Activated T-helper 2 cell treated with anti-CD3 and anti-CD28 coated beads, Interferon-gamma antibody, Interleukin-2, Interleukin-4, amounts not matched to agents 10 μg/mL and 5 μg/mL and 100 μg/mL, durations not matched to agents 14 hours and 24 hours and 36 hours (primary cell): ENCODE results near the gene KIAA1217. TPM values are rescaled to one million over a fixed set of nuclear protein-coding genes. Genes with fewer than 3 reads are reported as not detected.
"Not testable (repeated sequence)": the region's sequence is repeated elsewhere in the genome, so short reads cannot be mapped to it uniquely, and the experiment has no call there.

Experiments used
- DNase-seq: peaks from one replicate; pipeline ENCODE4 v3.0.0; 2021; ENCODE audit warnings: low spot score
- H3K27ac Mint-ChIP-seq: one replicate; pipeline ENCODE4 v1.8.0; 2021; ENCODE audit warnings: mixed read lengths
- H3K27me3 Mint-ChIP-seq: one replicate; pipeline ENCODE4 v1.8.0; 2021; ENCODE audit warnings: low read depth, mixed read lengths
- H3K36me3 Mint-ChIP-seq: one replicate; pipeline ENCODE4 v1.8.0; 2021; ENCODE audit warnings: low read depth, mixed read lengths
- H3K4me1 Mint-ChIP-seq: one replicate; pipeline ENCODE4 v1.8.0; 2021; ENCODE audit warnings: low read depth, mixed read lengths
- H3K4me3 Mint-ChIP-seq: one replicate; pipeline ENCODE4 v1.8.0; 2021; ENCODE audit warnings: low read depth, mild to moderate bottlenecking, moderate library complexity, mixed read lengths
- H3K9me3 Mint-ChIP-seq: one replicate; pipeline ENCODE4 v1.8.0; 2021; ENCODE audit warnings: mixed read lengths
- intact Hi-C: fragments of 100-400 bp; cut with micrococcal nuclease; formaldehyde crosslinking; loops from one replicate; pipeline ENCODE4 v1.15.1; 2023
- total RNA-seq: library from RNA; stranded (reverse); gene quantifications from 2 replicates; pipeline ENCODE4 v1.2.3, GENCODE V29; 2022

KIAA1217 gene
- total RNA-seq, 1 donor from 2014 or later: 0.62 TPM

DNA sequence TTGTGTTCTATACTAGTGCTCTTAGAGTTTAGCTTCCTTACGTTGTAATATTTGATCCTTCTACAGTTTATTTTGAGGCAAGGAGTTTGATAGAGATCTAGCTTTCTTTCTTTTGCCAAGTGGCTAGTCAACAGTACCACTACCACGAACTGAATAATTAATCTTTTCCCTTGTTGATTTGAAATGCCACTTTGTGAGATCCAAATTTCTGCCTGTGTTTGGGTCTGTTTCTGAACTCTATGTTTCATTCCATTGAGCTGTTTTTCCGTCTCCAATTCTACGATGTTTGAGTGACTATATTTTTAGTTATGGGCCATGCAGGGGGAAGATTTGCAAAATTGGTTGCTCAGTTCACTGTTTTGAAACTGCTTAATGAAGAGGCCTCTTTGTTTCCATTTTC, 134.7 kb downstream of the KIAA1217 start:
- H3K36me3 Mint-ChIP-seq: no peaks in the 10 kb centered on the region
- peaks cover 4% of the 10 kb centered on the region for H3K27me3 Mint-ChIP-seq
- no peak for DNase-seq
- H3K4me1 Mint-ChIP-seq: no peaks in the 10 kb centered on the region
- intact Hi-C loops: no loop called here
- no peak overlapping the region for H3K27ac Mint-ChIP-seq
- H3K4me3 Mint-ChIP-seq: no peak overlapping the region
- H3K9me3 Mint-ChIP-seq: no peaks in the 10 kb centered on the region

DNA sequence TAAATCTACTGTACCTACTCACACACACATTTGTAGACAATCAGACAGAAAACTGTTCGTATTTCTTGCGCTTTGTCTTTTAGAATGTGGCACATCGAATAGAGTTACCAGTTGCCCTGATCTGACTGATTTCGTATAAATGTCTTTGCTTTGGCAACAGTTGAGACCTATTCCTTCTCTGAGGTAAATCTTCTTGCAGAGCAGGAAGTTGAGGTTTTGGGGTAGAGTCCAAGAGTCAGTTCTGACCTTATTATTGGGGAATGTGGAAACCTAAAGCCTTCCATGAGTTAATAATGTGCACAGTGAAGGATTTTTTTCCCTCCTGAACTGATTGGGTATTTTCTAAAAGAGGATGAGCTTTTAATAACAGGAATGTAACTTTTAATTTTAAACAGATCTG, 135.3 kb downstream of the KIAA1217 start:
- no peaks in the 10 kb centered on the region for H3K36me3 Mint-ChIP-seq
- peaks cover 4% of the 10 kb centered on the region for H3K27me3 Mint-ChIP-seq
- intact Hi-C loops: no loop called here
- H3K4me1 Mint-ChIP-seq: no peaks in the 10 kb centered on the region
- no peak overlapping the region for H3K4me3 Mint-ChIP-seq
- no peaks in the 10 kb centered on the region for H3K9me3 Mint-ChIP-seq
- no peak overlapping the region for H3K27ac Mint-ChIP-seq
- no peak for DNase-seq

DNA sequence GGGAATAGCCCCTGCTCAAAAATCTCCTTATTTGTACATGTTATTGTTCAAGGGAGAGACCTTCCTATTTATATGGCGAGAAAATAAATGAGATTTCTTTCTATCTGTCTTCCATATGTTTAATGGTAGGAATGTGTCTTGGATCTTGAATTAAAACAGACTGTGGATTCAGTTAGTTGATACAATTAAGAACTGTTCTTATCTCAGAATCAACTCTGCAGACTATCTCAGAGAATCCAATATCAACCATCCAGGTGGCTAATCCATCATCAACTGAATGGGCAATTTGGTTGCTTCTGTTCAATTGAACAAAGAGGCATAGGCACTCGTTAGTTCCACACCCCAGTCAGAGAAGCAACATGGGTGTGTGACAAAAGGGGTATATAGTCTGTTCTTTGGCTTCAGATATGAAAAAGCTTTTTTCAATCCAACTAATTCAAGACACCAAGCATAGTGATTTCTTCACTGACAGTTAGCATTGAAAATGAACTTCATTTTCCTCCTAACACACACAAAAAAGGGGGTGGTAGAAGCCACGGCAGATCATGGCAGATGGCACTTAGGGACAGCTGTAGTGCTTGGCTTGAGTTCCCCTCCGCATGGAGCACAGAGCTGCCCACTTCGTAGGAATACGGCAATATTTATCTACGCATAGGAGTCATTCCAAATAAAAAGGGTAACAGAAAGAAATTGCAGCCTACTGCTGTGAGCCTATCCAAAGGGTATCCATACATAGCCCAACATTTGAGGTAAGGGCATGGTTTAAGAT, 135.9 kb downstream of the KIAA1217 start:
- no peak for DNase-seq
- Mint-ChIP-seq H3K9me3 (no peaks in the 10 kb centered on the region), H3K4me1 (no peaks in the 10 kb centered on the region), H3K4me3 (no peak overlapping the region), H3K36me3 (no peaks in the 10 kb centered on the region), H3K27me3 (peaks cover 6% of the 10 kb centered on the region), H3K27ac (no peak overlapping the region)
- intact Hi-C loops: no loop called here

DNA sequence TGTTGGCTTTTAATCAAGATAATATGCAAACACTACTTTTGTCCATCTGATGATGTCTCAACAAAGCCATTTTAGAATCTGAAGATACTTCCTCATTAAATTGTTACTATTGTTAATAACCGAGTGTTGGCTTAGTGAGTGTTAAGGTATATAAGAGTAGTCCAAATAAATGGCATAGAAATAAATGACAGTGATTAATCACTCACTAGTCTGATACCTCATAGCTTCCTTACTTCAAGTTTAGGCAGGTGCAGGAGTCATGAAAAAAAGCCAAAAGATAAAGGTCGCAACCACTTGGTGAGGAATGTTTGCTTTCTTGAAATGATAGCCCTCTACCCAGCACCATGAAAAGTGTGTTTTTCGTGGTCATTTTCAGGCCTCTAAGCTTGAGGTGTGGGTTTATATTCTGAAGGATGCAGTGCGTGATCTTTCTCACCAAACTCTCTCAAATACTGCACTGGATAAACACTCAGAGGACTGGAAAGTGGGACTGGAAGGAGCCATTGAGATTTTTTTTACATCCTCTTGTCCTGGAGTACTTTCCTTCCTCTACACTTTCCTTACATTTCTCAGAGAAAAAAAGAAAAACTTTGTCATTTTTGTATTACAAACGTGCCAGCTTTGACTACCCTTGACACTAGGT, 138.1 kb downstream of the KIAA1217 start:
- DNase-seq: no peak
- H3K36me3 Mint-ChIP-seq: no peaks in the 10 kb centered on the region
- H3K27ac Mint-ChIP-seq: no peak overlapping the region
- peaks cover 6% of the 10 kb centered on the region for H3K27me3 Mint-ChIP-seq
- H3K4me3 Mint-ChIP-seq: no peak overlapping the region
- H3K4me1 Mint-ChIP-seq: no peaks in the 10 kb centered on the region
- intact Hi-C loops: no loop called here
- no peaks in the 10 kb centered on the region for H3K9me3 Mint-ChIP-seq

DNA sequence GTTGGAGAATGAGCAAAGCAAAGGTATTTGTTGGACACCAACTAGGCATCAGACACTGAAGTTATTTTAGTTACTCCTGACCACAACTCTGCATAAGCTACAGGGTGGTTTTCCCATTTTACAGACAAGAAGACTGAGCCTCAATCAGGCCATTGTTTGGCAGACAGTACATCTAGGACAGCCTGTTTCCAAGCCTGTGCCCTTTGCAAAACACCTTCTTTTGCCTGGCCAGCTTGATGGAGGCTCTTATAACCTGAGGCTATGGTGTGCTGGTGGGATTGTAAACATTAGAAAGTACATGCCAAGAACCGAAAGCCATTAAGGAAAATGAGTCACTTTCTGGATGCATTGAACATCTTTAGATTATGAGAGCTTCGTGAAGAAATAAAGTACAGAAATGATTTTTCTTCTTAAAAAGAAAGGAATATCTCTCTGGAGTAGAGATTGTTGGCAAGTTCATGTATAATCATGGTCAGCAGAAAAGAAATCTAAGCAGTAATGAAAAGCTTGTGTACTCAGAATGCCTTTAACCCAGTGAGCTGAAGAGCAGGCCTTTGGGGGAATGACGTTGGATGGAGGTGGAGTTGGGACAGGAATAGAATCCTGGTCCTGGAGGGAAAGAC, 140.6 kb downstream of the KIAA1217 start:
- no peak for DNase-seq
- H3K36me3 Mint-ChIP-seq: no peaks in the 10 kb centered on the region
- peaks cover 2% of the 10 kb centered on the region for H3K27me3 Mint-ChIP-seq
- H3K4me3 Mint-ChIP-seq: no peak overlapping the region
- no peaks in the 10 kb centered on the region for H3K9me3 Mint-ChIP-seq
- intact Hi-C loops: no loop called here
- H3K4me1 Mint-ChIP-seq: no peaks in the 10 kb centered on the region
- H3K27ac Mint-ChIP-seq: no peak overlapping the region

DNA sequence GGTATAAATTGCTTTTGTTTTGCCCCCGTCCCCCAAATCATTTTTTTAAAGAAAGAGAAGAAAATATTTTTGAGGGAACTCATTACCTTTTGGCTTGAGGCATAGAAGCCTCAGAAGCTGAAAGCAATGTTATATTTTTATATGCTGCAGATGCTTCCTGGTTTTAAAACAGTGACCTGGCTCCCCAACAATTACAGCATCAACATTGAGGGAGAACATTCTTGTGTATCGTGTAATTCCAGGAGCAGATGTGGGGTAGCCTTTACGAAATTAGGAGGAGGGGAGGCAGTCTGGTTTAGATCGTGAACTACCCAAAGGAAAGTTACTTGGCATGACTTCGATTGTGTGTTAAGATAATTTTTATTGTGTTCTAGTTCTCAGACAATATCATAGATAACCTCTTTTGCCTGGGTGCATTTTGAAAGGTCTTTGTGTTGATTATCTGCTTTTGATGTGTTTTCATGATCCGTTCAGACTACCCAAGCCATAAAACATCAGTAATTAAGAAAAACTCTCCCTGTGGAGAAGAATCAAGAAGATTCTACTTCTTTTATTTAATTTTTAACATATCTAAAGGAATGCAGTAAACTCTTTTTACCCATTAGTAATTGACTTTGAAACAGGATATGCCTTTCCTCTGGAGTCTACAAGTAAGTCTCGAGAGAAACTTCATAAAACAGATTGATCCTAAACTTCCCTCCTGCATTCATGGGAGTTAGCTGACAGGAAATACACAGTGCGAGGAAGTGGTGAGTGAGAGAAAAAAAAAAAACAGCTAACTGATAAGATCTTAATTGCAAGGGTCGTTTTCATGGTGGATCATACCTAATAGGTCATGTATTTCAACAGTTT, 141.4 kb downstream of the KIAA1217 start:
- DNase-seq: no peak
- Mint-ChIP-seq H3K27ac (no peak overlapping the region), H3K4me3 (no peak overlapping the region), H3K4me1 (no peaks in the 10 kb centered on the region), H3K27me3 (peaks cover 2% of the 10 kb centered on the region), H3K36me3 (no peaks in the 10 kb centered on the region), H3K9me3 (no peaks in the 10 kb centered on the region)
- intact Hi-C loops: no loop called here

DNA sequence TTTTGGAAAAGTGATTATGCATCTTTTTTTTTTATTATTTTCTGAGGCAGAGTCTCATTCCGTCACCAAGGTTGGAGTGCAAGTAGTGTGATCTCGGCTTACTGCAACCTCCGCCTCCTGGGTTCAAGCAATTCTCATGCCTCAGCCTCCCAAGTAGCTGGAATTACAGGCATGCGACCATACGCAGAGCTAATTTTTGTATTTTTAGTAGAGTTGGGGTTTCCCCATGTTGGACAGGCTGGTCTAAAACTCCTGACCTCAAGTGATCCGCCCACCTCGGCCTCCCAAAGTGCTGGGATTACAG, 141.9 kb downstream of the KIAA1217 start:
- intact Hi-C loops, H3K27me3 Mint-ChIP-seq, H3K27ac Mint-ChIP-seq: not testable (repeated sequence)

DNA sequence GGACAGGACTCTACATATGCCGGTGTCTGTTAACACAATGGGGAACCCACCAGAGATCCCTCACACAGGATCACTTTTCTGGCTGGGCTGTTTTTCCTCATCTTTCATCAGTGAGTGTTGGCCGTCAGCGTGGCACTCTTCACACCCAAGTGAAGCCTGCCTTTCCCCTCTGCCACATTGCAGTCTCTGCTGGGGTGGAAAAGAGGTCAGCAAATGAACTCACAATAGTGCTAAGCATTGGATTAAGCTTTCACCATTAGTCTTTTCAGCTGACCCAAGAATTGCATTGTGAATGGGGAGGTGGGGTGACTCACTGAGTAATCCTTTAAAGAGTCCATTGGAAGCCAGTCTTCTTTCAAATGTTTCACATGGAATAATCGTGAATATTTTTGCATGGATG, 143.0 kb downstream of the KIAA1217 start:
- H3K4me3 Mint-ChIP-seq: no peak overlapping the region
- peaks cover 2% of the 10 kb centered on the region for H3K27me3 Mint-ChIP-seq
- intact Hi-C loops: no loop called here
- no peaks in the 10 kb centered on the region for H3K9me3 Mint-ChIP-seq
- no peaks in the 10 kb centered on the region for H3K4me1 Mint-ChIP-seq
- H3K36me3 Mint-ChIP-seq: no peaks in the 10 kb centered on the region
- DNase-seq: no peak
- H3K27ac Mint-ChIP-seq: no peak overlapping the region

More for the DNA sequence above, 141.9 kb downstream of the KIAA1217 start:
- H3K4me1 Mint-ChIP-seq, H3K9me3 Mint-ChIP-seq, DNase-seq, H3K36me3 Mint-ChIP-seq, H3K4me3 Mint-ChIP-seq: not testable (repeated sequence)

DNA sequence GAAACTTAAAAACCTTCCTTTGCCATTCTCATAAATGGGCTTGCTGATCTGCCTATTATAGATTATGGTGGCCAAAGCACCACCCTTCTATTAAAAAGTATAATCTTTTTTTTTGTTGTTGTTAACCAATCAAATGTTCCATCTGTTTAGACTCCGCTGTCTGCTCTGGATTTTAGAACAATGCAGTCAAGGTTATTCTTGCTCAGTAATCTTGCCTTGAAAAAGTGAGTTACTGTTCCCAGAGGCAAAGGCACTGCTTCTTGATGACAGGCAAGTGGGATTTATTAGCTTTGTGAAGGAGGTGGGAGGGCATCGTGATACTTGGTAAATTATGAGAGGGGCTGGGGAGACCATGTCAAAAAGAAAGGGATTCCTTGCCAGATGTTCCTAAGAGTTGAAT, 143.5 kb downstream of the KIAA1217 start:
- no peak for DNase-seq
- no peak overlapping the region for H3K4me3 Mint-ChIP-seq
- peaks cover 2% of the 10 kb centered on the region for H3K27me3 Mint-ChIP-seq
- H3K4me1 Mint-ChIP-seq: no peaks in the 10 kb centered on the region
- no peaks in the 10 kb centered on the region for H3K36me3 Mint-ChIP-seq
- no peak overlapping the region for H3K27ac Mint-ChIP-seq
- intact Hi-C loops: no loop called here
- H3K9me3 Mint-ChIP-seq: no peaks in the 10 kb centered on the region

DNA sequence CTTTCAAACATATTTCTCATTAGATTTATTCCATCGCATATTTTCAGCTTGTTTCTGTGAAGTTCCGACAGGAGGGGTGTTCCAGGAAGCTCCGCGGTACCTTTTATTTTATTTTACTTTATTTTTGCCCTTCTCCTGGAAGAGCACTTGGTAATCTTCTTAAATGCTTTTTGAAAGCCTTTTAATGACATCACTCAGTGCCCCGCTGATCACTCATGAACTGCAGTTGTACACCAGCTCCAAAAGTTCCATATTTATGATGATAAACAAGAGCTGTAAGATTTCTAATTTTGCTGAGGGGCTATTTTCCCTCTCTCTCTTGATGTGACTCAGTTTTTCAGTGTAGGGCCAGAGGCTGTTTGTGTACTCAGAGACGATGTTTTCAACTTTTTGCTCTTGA, 144.4 kb downstream of the KIAA1217 start:
- Mint-ChIP-seq H3K27me3 (peaks cover 2% of the 10 kb centered on the region), H3K36me3 (no peaks in the 10 kb centered on the region), H3K9me3 (no peaks in the 10 kb centered on the region), H3K4me1 (no peaks in the 10 kb centered on the region), H3K27ac (no peak overlapping the region), H3K4me3 (no peak overlapping the region)
- no peak for DNase-seq
- intact Hi-C loops: no loop called here

DNA sequence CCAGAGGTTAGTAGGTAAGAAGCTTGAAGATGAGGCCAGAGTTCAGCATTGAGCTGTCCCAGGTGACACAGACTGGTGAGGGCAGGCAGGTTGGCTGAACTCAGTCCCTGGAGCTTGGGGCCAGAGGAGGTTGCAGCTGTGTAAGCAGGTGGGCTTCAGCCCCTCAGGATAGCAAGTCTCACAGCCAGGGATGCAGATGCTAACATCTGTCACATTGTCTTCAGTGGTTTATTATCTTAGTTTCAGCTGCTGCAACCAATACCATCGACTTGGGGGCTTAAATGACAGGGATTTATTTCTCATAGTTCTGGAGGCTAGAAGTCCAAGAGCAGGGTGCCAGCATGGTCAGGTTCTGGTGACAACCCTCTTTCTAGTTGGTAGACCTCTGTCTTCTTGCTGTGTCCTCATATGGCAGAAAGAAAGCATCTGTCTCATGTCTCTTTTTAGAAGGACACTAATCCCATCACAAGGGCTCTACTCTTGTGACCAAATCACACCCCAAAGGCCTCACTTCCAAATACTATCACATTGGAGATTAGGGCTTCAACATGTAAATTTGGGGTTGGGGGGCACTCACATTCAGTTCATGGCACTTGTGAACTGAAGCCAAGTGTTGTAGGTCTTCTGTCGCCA, 146.2 kb downstream of the KIAA1217 start:
- H3K9me3 Mint-ChIP-seq: no peaks in the 10 kb centered on the region
- intact Hi-C loops: no loop called here
- no peaks in the 10 kb centered on the region for H3K36me3 Mint-ChIP-seq

DNA sequence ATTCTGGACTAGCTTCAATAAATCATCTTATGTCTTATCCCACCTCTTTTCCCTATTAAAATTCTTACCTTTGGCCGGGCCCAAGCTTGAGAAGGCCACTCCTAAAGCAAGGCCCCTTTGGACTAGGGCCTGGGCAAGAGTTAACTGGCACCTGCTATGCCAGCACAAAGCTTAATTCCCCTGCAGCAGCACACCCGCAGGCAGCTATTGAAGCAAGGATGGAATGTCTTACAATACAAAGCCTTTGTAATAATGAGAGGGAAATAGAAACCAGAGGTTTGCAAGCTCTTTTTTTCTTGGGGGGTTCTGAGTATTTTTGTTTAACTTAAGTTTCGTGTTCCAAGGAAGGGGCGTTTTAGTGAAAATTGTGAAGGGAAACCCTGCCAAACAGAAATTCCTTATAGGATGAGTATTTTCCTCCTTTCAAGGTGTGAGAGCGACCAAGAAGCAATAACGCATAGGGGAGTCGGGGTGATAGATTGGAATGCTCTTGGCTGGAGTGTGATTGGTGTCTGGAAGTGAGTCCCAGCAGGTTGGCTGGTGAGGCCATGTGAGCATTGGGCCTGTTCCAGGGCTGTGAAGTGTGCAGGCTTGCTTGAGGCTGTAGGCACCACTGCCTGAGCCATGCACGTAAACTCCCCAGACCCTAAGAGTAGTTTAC, 148.5 kb downstream of the KIAA1217 start:
- peaks cover 2% of the 10 kb centered on the region for H3K4me1 Mint-ChIP-seq
- H3K4me3 Mint-ChIP-seq: no peak overlapping the region
- no peaks in the 10 kb centered on the region for H3K27me3 Mint-ChIP-seq
- H3K36me3 Mint-ChIP-seq: no peaks in the 10 kb centered on the region
- no peak for DNase-seq
- intact Hi-C loops: no loop called here
- H3K9me3 Mint-ChIP-seq: no peaks in the 10 kb centered on the region
- H3K27ac Mint-ChIP-seq: no peak overlapping the region

More for the DNA sequence above, 146.2 kb downstream of the KIAA1217 start:
- Mint-ChIP-seq H3K27ac (no peak overlapping the region), H3K4me1 (no peaks in the 10 kb centered on the region), H3K27me3 (no peaks in the 10 kb centered on the region), H3K4me3 (no peak overlapping the region)
- no peak for DNase-seq
